Suppressor macrophage (primary cell): Measurements from ENCODE around the gene LINGO3.
"Not testable (repeated sequence)": the region's sequence is repeated elsewhere in the genome, so short reads cannot be mapped to it uniquely, and the experiment has no call there.

Experiments used
- DNase-seq, 4 experiments: peaks; one replicate each; pipeline ENCODE4 v3.0.0-alpha.2; 2020 to 2022
- total RNA-seq, 17 experiments: gene quantifications; one replicate each; lab custom pipeline; 2026; ENCODE audit warnings: mixed read lengths in 6 of 17, inconsistent platforms in 3 of 17; lab: John Stamatoyannopoulos, UW

Gene LINGO3
- total RNA-seq, result 0 to 2.0 (median 0.06) reads per million in 17 experiments

- no peak for DNase-seq
Measured at GRCh38 chr19:2308114-2308556, at the start of gene LINGO3. LINGO3 (minus strand) TSS chr19:2308154; CDS start chr19:2291776, 16,378 bp downstream.

GRCh38 chr19:2356036-2356646, 48.2 kb upstream of the LINGO3 start:
- no peak for DNase-seq

- no peak for DNase-seq
Measured at GRCh38 chr19:2355168-2356035, 47.4 kb upstream of the LINGO3 start.

GRCh38 chr19:2354670-2355069, 46.7 kb upstream of the LINGO3 start:
- no peak for DNase-seq

GRCh38 chr19:2353887-2354592, 46.1 kb upstream of the LINGO3 start:
- DNase-seq, result no peak

- no peak for DNase-seq
Measured at GRCh38 chr19:2353159-2353886, 45.4 kb upstream of the LINGO3 start.

- no peak for DNase-seq
Measured at GRCh38 chr19:2352121-2352520, 44.2 kb upstream of the LINGO3 start.

GRCh38 chr19:2351591-2351990, 43.6 kb upstream of the LINGO3 start:
- DNase-seq, result no peak

GRCh38 chr19:2350656-2351055, 42.7 kb upstream of the LINGO3 start:
- no peak for DNase-seq

GRCh38 chr19:2349818-2350217, 41.9 kb upstream of the LINGO3 start:
- DNase-seq, result not testable (repeated sequence)

GRCh38 chr19:2345794-2346663, 38.1 kb upstream of the LINGO3 start:
- DNase-seq, result no peak

- DNase-seq, result no peak
Measured at GRCh38 chr19:2345076-2345475, 37.1 kb upstream of the LINGO3 start.

GRCh38 chr19:2344381-2344870, 36.5 kb upstream of the LINGO3 start:
- no peak for DNase-seq

- no peak for DNase-seq
Measured at GRCh38 chr19:2343289-2343982, 35.5 kb upstream of the LINGO3 start.

- DNase-seq, result no peak
Measured at GRCh38 chr19:2342656-2343288, 34.8 kb upstream of the LINGO3 start.

GRCh38 chr19:2341982-2342381, 34.0 kb upstream of the LINGO3 start:
- no peak for DNase-seq

GRCh38 chr19:2341244-2341751, 33.3 kb upstream of the LINGO3 start:
- DNase-seq, result no peak

- DNase-seq, result no peak
Measured at GRCh38 chr19:2340496-2341243, 32.7 kb upstream of the LINGO3 start.

GRCh38 chr19:2339644-2340310, 31.8 kb upstream of the LINGO3 start:
- no peak for DNase-seq
